Measurements from ENCODE around the gene MYO15A. TPM values are rescaled to one million over a fixed set of nuclear protein-coding genes. Genes with fewer than 3 reads are reported as not detected.

The MYO15A gene
- total and polyA plus RNA-seq, 2 donors (not counting 1 experiment from before 2014, with no cell fraction given), result 2.5 to 3.1 TPM

GRCh38 chr17:18185391-18185790 lies 76.8 kb downstream of the MYO15A start:
- H3K4me1 Mint-ChIP-seq, result peaks cover 60% of the 10 kb centered on the region
- POLR2A ChIA-PET, result no interaction called here

More at GRCh38 chr17:18185391-18185790, 76.8 kb downstream of the MYO15A start:
- H3K9ac ChIP-seq (ENCODE audit: low read length), result peak overlapping the region; percentile 93
- peaks cover 6 to 31% of the 10 kb centered on the region in 2 experiments for H3K36me3 ChIP-seq (replicated peaks in 1 of 2; ENCODE audit: control extremely low read depth in 1 of 2, control insufficient read depth in 1 of 2, extremely low read depth in 1 of 2, insufficient read depth in 2 of 2, low read length in 1 of 2)
- Mint-ChIP-seq H3K9me3 (ENCODE audit: insufficient read depth) (no peaks in the 10 kb centered on the region), H3K27ac (peak overlapping the region; percentile 41), H3K4me3 (peak overlapping the region; percentile 99), H3K27me3 (no peaks in the 10 kb centered on the region)
- H3K27me3 ChIP-seq (replicated peaks in 1 of 4; ENCODE audit: control extremely low read depth in 1 of 4, control insufficient read depth in 3 of 4, insufficient read depth in 4 of 4, low read length in 3 of 4), result no peaks in the 10 kb centered on the region
- TF ChIP-seq, protein P1, sequence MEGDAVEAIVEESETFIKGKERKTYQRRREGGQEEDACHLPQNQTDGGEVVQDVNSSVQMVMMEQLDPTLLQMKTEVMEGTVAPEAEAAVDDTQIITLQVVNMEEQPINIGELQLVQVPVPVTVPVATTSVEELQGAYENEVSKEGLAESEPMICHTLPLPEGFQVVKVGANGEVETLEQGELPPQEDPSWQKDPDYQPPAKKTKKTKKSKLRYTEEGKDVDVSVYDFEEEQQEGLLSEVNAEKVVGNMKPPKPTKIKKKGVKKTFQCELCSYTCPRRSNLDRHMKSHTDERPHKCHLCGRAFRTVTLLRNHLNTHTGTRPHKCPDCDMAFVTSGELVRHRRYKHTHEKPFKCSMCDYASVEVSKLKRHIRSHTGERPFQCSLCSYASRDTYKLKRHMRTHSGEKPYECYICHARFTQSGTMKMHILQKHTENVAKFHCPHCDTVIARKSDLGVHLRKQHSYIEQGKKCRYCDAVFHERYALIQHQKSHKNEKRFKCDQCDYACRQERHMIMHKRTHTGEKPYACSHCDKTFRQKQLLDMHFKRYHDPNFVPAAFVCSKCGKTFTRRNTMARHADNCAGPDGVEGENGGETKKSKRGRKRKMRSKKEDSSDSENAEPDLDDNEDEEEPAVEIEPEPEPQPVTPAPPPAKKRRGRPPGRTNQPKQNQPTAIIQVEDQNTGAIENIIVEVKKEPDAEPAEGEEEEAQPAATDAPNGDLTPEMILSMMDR (IDR thresholded peaks at IDR 0.05), result no peak
- TF ChIP-seq EZH2 (IDR thresholded peaks at IDR 0.05; ENCODE audit: borderline replicate concordance, insufficient read depth, low read depth, low read length, poor library complexity, severe bottlenecking), result no peak
- no peaks in the 10 kb centered on the region for H3K9me3 ChIP-seq (ENCODE audit: control extremely low read depth in 1 of 3, control insufficient read depth in 2 of 3, insufficient read depth in 1 of 3, low read length in 2 of 3)
- no peak for DNase-seq
- H3K27ac ChIP-seq (ENCODE audit: low read length in 2 of 2), result peak overlapping the region in 1 of 2 donors; percentile 96
- intact Hi-C loops (cut with micrococcal nuclease), result no loop called here
- ATAC-seq (ENCODE audit: low read depth), result no peak
- peaks cover 66% of the 10 kb centered on the region for H3K79me2 ChIP-seq (ENCODE audit: control insufficient read depth, insufficient read depth, low read length)
- H2AFZ ChIP-seq (ENCODE audit: insufficient read depth, low read depth, low read length, poor library complexity, severe bottlenecking), result no peak overlapping the region
- peak overlapping the region; percentile 97 for H3K4me2 ChIP-seq (replicated peaks; ENCODE audit: low read depth, low read length, poor library complexity, severe bottlenecking)
- peaks cover 57% of the 10 kb centered on the region for H4K20me1 ChIP-seq (ENCODE audit: control insufficient read depth, insufficient read depth, low read length, poor library complexity, severe bottlenecking)
- H3K4me3 ChIP-seq (ENCODE audit: control extremely low read depth in 1 of 5, extremely low read depth in 1 of 5, insufficient read depth in 1 of 5, low read depth in 2 of 5, low read length in 4 of 5), result peak overlapping the region; percentile 59 to 94 (median 81)
- H3K4me1 ChIP-seq (ENCODE audit: control insufficient read depth in 2 of 2, insufficient read depth in 2 of 2, low read length in 2 of 2), result peaks cover 49 to 59% of the 10 kb centered on the region in 2 donors
- 58% methylated on average over 2 of the region's 3 CpGs for WGBS (ENCODE audit: insufficient coverage)
- CTCF ChIA-PET, result interaction anchor here (0.6 to 0.7 kb wide), 2 partner anchors 33 to 1784 kb away, joined by 3 read pairs; no protein-coding TSS in a partner anchor

Measured in B cell (primary cell).